DOHH2 (cell line): ENCODE measurements around the gene ZNHIT6.

ENCODE experiments used
- H3F3A ChIP-seq: fragments of 200-600 bp; sonication (generic), shearing (Covaris generic); 2 replicates; pipeline ENCODE4 v1.6.0; 2016; ENCODE audit warnings: antibody characterized with exemption, mild to moderate bottlenecking; ENCODE audit not compliant: control insufficient read depth, insufficient read depth
- H3K27ac ChIP-seq: fragments of 200-600 bp; sonication (generic); 2 replicates; pipeline ENCODE4 v1.5.1; 2014; ENCODE audit warnings: low read depth, mild to moderate bottlenecking, low read length, moderate library complexity
- H3K27me3 ChIP-seq: fragments of 200-600 bp; sonication (generic); 2 replicates; pipeline ENCODE4 v1.6.1; 2014; ENCODE audit warnings: mild to moderate bottlenecking, low read length, mixed read lengths; ENCODE audit not compliant: control insufficient read depth
- H3K36me3 ChIP-seq: fragments of 200-600 bp; sonication (generic); 2 replicates; pipeline ENCODE4 v1.6.1; 2014; ENCODE audit warnings: mild to moderate bottlenecking, low read length, moderate library complexity, mixed read lengths; ENCODE audit not compliant: control insufficient read depth
- H3K4me1 ChIP-seq: fragments of 200-600 bp; sonication (generic); 2 replicates; pipeline ENCODE4 v1.6.1; 2014; ENCODE audit warnings: mild to moderate bottlenecking, low read length, mixed read lengths; ENCODE audit not compliant: control insufficient read depth
- H3K4me2 ChIP-seq: fragments of 200-600 bp; sonication (generic); 2 replicates; pipeline ENCODE4 v1.6.0; 2014; ENCODE audit warnings: mild to moderate bottlenecking, low read length, moderate library complexity
- H3K4me3 ChIP-seq: fragments of 200-600 bp; sonication (generic); 2 replicates; pipeline ENCODE4 v1.5.1; 2014; ENCODE audit warnings: mild to moderate bottlenecking, low read length, mixed read lengths
- H3K79me2 ChIP-seq: fragments of 200-600 bp; sonication (generic); 2 replicates; pipeline ENCODE4 v1.6.1; 2014; ENCODE audit warnings: mild to moderate bottlenecking, low read length, mixed read lengths; ENCODE audit not compliant: control insufficient read depth
- H3K9me2 ChIP-seq: fragments of 200-600 bp; sonication (generic); replicated peaks from 2 replicates; pipeline ENCODE4 v1.6.1; 2014; ENCODE audit warnings: mild to moderate bottlenecking, low read length, mixed read lengths; ENCODE audit not compliant: control insufficient read depth
- H3K9me3 ChIP-seq: fragments of 200-600 bp; sonication (generic); 2 replicates; pipeline ENCODE4 v1.6.1; 2014; ENCODE audit warnings: antibody characterized with exemption, low read length, mixed read lengths; ENCODE audit not compliant: control insufficient read depth, insufficient read depth
- H4K20me1 ChIP-seq: fragments of 200-600 bp; sonication (generic); 2 replicates; pipeline ENCODE4 v1.6.0; 2014; ENCODE audit warnings: low read depth, mild to moderate bottlenecking, antibody characterized with exemption, low read length, moderate library complexity; ENCODE audit not compliant: control insufficient read depth, insufficient read depth
- EZH2phosphoT487 ChIP-seq: fragments of 200-600 bp; sonication (generic); IDR thresholded peaks from 2 replicates; pipeline ENCODE4 v1.6.1; 2017; ENCODE audit warnings: borderline replicate concordance, mild to moderate bottlenecking, antibody characterized with exemption, low read length, moderate library complexity, mixed read lengths
- TF ChIP-seq, protein P1 (sequence below): fragments of 200-600 bp; sonication (generic); IDR thresholded peaks from one replicate; pipeline ENCODE4 v1.5.1; 2014; ENCODE audit warnings: antibody characterized with exemption, mild to moderate bottlenecking, low read depth, low read length; ENCODE audit not compliant: poor library complexity, severe bottlenecking

Gene ZNHIT6

GRCh38 chr1:85607126-85607920, 100.9 kb downstream of the ZNHIT6 start:
- no peaks in the 10 kb centered on the region for H3K79me2 ChIP-seq
- H4K20me1 ChIP-seq, result no peaks in the 10 kb centered on the region
- H3K9me2 ChIP-seq, result no peaks in the 10 kb centered on the region
- no peak for TF ChIP-seq EZH2phosphoT487
- TF ChIP-seq, protein P1, sequence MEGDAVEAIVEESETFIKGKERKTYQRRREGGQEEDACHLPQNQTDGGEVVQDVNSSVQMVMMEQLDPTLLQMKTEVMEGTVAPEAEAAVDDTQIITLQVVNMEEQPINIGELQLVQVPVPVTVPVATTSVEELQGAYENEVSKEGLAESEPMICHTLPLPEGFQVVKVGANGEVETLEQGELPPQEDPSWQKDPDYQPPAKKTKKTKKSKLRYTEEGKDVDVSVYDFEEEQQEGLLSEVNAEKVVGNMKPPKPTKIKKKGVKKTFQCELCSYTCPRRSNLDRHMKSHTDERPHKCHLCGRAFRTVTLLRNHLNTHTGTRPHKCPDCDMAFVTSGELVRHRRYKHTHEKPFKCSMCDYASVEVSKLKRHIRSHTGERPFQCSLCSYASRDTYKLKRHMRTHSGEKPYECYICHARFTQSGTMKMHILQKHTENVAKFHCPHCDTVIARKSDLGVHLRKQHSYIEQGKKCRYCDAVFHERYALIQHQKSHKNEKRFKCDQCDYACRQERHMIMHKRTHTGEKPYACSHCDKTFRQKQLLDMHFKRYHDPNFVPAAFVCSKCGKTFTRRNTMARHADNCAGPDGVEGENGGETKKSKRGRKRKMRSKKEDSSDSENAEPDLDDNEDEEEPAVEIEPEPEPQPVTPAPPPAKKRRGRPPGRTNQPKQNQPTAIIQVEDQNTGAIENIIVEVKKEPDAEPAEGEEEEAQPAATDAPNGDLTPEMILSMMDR, result no peak
- peaks cover 21% of the 10 kb centered on the region for H3K4me1 ChIP-seq
- no peaks in the 10 kb centered on the region for H3F3A ChIP-seq
- no peak overlapping the region for H3K4me2 ChIP-seq
- no peak overlapping the region for H3K27ac ChIP-seq
- H3K9me3 ChIP-seq, result no peaks in the 10 kb centered on the region
- H3K4me3 ChIP-seq, result no peak overlapping the region
- no peaks in the 10 kb centered on the region for H3K36me3 ChIP-seq
- no peaks in the 10 kb centered on the region for H3K27me3 ChIP-seq

DNA sequence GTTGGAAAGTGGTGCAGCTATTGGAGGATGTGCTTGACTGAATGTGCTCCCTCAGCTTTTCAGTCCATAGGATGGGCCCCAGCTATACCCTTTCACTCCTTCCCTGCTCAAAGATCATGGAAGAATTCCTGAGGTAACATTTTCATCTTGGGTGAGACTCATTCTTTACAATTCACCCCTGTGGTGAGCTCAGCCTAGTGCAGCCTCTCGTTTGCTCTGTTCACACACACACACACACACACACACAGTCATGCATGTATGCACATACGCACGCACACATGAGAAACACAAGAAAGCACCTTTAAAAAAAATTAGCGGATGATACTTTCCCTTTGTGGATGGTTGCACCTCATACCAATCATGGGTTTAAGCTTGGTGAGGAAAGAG, 101.8 kb downstream of the ZNHIT6 start:
- no peak overlapping the region for H3K4me3 ChIP-seq
- no peak for TF ChIP-seq EZH2phosphoT487
- TF ChIP-seq, protein P1, result no peak
- H3K27ac ChIP-seq, result no peak overlapping the region
- H3K36me3 ChIP-seq, result no peaks in the 10 kb centered on the region
- no peaks in the 10 kb centered on the region for H3K79me2 ChIP-seq
- peaks cover 21% of the 10 kb centered on the region for H3K4me1 ChIP-seq
- no peak overlapping the region for H3K4me2 ChIP-seq
- H3K27me3 ChIP-seq, result no peaks in the 10 kb centered on the region
- H3K9me2 ChIP-seq, result no peaks in the 10 kb centered on the region
- H3F3A ChIP-seq, result no peaks in the 10 kb centered on the region
- no peaks in the 10 kb centered on the region for H3K9me3 ChIP-seq
- no peaks in the 10 kb centered on the region for H4K20me1 ChIP-seq

DNA sequence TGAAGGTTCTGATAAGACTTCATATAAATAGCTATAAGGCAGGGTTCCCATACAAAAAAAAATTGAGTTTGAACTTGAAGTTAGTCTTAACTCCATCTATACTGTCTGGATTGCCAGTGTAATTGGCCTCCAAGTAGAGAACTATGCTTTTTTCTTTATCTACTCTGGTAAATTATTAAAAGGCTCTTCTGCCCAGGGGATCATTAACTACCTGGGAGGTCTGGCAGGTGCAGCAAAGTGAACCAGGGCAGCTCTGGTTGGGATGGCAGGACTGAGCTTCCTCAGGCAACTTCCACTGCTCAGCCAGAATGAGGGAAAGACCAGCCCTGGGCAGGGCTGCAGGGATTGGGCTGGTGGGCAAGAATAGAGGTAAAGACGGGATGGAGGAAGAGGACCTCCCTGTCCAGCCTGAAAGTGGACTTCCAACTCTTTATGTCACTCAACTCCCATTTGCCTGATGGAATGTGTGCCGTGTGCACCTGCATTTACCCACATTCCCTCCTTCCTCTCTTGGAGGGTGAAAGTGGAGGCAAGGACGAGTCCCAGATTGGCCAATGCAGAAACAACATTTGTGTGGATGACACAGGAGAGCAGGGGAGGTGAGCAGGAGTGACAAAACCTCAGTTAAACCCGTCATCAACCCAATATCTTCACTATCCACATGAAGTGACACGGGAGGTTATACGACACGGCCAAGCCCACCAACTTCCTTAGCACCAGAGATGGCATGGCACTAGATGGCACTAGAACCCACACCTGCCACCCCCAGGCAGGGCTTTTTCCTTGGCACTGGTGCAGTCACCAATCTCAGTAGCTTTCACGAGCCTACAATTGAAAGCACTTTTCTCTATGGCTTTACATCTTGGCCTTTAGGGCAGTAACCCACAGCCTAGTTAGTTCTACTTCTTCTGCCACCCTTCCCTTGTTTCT, 102.5 kb downstream of the ZNHIT6 start:
- H3K79me2 ChIP-seq, result no peaks in the 10 kb centered on the region
- H3K4me3 ChIP-seq, result no peak overlapping the region
- no peaks in the 10 kb centered on the region for H3F3A ChIP-seq
- peaks cover 21% of the 10 kb centered on the region for H3K4me1 ChIP-seq
- H3K36me3 ChIP-seq, result no peaks in the 10 kb centered on the region
- no peaks in the 10 kb centered on the region for H3K9me2 ChIP-seq
- TF ChIP-seq, protein P1, result no peak
- no peak for TF ChIP-seq EZH2phosphoT487
- H3K4me2 ChIP-seq, result no peak overlapping the region
- no peaks in the 10 kb centered on the region for H3K9me3 ChIP-seq
- H4K20me1 ChIP-seq, result no peaks in the 10 kb centered on the region
- no peaks in the 10 kb centered on the region for H3K27me3 ChIP-seq
- H3K27ac ChIP-seq, result no peak overlapping the region
